WERI-Rb-1 (cell line): ENCODE data around the gene SNAPIN.

ENCODE experiments used
- DNase-seq: peaks from one replicate; pipeline ENCODE4 v3.0.0-alpha.2; 2020
- H3K27ac ChIP-seq: fragments of 250-450 bp; sonication (Bioruptor Pico); 2 replicates; pipeline ENCODE4 v1.5.1; 2020; ENCODE audit warnings: mild to moderate bottlenecking, moderate library complexity
- H3K27me3 ChIP-seq: fragments of 250-450 bp; sonication (Bioruptor Pico); 2 replicates; pipeline ENCODE4 v1.5.1; 2021; ENCODE audit warnings: mild to moderate bottlenecking, low read depth, moderate library complexity; ENCODE audit not compliant: insufficient read depth, severe bottlenecking
- H3K36me3 ChIP-seq: fragments of 250-450 bp; sonication (Bioruptor Pico); 2 replicates; pipeline ENCODE4 v1.5.1; 2020; ENCODE audit warnings: mild to moderate bottlenecking, moderate library complexity
- H3K4me3 ChIP-seq: 2 replicates; pipeline ENCODE4 v1.5.1; 2011; ENCODE audit warnings: low read depth, mild to moderate bottlenecking, control low read depth, low read length
- H3K9me3 ChIP-seq: fragments of 250-450 bp; sonication (Bioruptor Pico); 2 replicates; pipeline ENCODE4 v1.5.1; 2021; ENCODE audit warnings: mild to moderate bottlenecking, moderate library complexity; ENCODE audit not compliant: severe bottlenecking
- TF ChIP-seq, protein P1 (sequence below): IDR thresholded peaks from 2 replicates; pipeline ENCODE4 v1.5.1; 2011; ENCODE audit warnings: low read depth, mild to moderate bottlenecking, control low read depth, inconsistent platforms, low read length

Gene SNAPIN

DNA sequence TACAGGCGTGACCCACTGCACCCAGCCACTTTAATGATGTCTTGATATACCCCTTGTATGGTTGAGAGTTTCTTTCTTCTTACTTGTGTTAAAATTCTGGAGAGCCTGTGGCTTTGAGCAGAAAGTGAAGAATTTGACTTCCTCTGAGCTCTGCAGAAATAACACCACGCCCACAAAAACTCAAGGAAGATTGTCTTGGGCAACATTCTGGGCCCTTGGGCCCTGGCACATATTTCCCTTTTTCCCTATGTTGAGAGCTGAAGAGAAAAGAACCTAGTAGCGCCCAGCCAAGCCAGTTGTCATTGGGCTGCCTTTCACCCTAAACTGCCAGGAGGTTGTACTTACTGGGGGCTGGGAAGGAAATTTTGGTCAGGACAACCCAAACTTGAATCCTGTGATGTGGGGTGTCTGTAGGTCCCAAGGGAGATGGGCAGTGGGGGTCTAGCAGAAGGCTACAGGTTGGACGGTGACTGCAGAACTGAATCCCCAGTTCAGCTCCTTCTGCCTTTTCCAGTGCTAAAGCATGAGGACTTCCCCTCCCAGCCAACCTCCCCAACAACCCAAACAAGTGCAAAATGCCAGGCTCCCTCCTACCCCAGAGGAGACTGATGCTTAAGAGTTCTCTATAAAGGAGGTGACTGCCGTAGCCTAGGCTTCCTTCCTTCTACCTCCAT is 11.7 kb upstream of the SNAPIN start:
- Histone ChIP-seq H3K36me3 (peaks cover 59% of the 10 kb centered on the region), H3K27ac (no peak overlapping the region), H3K27me3 (no peaks in the 10 kb centered on the region), H3K9me3 (peaks cover 2% of the 10 kb centered on the region), H3K4me3 (no peak overlapping the region)
- DNase-seq = no peak
- TF ChIP-seq, protein P1, sequence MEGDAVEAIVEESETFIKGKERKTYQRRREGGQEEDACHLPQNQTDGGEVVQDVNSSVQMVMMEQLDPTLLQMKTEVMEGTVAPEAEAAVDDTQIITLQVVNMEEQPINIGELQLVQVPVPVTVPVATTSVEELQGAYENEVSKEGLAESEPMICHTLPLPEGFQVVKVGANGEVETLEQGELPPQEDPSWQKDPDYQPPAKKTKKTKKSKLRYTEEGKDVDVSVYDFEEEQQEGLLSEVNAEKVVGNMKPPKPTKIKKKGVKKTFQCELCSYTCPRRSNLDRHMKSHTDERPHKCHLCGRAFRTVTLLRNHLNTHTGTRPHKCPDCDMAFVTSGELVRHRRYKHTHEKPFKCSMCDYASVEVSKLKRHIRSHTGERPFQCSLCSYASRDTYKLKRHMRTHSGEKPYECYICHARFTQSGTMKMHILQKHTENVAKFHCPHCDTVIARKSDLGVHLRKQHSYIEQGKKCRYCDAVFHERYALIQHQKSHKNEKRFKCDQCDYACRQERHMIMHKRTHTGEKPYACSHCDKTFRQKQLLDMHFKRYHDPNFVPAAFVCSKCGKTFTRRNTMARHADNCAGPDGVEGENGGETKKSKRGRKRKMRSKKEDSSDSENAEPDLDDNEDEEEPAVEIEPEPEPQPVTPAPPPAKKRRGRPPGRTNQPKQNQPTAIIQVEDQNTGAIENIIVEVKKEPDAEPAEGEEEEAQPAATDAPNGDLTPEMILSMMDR = no peak

- H3K9me3 ChIP-seq = peaks cover 2% of the 10 kb centered on the region
- H3K27me3 ChIP-seq = no peaks in the 10 kb centered on the region
- H3K27ac ChIP-seq = 0 out of 2 replicates have a peak overlapping the region, but pooled peaks have one; percentile 0
- H3K36me3 ChIP-seq = peaks cover 54% of the 10 kb centered on the region
- no peak overlapping the region for H3K4me3 ChIP-seq
- DNase-seq = peak; percentile 66
- TF ChIP-seq, protein P1 = no peak
Observed at GRCh38 chr1:153647346-153647714, 11.2 kb upstream of the SNAPIN start.

DNA sequence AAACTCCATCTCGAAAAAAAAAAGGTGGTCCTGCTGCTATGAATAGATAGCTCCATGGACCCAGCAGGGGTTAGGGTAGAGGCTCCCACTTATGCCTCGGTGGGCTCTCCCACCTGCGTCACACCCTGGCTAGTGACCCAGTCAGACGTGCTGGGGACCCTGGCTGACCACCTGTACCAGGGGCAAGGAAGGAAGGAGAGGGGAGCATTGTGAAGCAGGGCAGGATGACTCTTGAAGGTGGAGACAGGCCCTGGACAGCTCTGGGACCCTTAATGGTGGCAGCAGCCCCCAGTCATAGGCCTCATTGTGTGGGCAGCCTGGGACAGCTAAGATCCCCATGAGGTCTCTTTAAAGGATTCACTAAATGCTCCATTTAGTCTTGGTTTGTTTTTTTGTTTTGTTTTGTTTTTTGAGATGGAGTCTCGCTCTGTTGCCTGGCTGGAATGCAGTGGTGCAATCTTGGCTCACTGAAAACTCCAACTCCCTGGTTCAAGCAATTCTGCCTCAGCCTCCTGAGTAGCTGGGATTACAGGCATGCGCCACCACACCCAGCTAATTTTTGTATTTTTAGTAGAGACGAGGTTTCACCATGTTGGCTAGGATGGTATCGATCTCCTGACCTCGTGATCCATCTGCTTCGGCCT is 10.4 kb upstream of the SNAPIN start:
- TF ChIP-seq, protein P1 = no peak
- peaks cover 2% of the 10 kb centered on the region for H3K9me3 ChIP-seq
- peaks cover 46% of the 10 kb centered on the region for H3K36me3 ChIP-seq
- no peak for DNase-seq
- no peak overlapping the region for H3K27ac ChIP-seq
- no peak overlapping the region for H3K4me3 ChIP-seq
- H3K27me3 ChIP-seq = no peaks in the 10 kb centered on the region

DNA sequence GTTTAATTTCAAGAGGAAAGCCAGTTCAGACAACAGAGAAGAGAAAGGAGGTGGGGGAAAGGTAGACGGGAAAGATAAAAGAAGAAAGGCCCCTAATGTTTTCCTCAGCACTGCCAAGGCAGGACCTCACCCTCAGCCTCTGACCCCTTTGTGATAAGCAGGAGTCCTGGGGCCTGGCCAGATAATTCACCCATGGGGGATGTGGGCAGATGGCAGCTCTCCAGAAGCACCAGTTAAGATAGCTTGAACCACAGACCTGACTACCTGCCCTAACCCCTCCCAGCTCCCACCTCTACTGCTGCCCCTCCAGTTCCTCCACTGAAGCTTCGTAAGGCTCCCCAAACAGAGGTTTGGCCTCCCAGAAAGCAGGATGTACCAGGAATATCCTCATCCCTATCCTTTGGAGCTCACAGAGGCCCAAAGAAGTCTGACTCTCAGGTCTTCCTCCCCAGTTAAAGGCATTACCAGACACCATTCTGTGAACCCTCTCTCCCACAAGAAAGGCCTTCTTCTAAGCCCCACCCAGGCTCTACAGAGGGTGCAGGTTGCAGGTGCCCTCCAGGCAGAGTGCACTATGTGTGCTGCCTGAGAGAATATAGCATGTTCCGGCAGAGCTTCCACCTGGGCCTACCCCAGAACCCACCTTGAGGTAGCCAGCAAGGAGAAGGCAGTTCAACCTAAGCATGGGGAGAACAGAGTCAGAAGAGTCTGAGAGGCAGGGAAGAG is 9.2 kb upstream of the SNAPIN start:
- TF ChIP-seq, protein P1 = no peak
- DNase-seq = peak; percentile 60
- H3K4me3 ChIP-seq = no peak overlapping the region
- H3K27ac ChIP-seq = 0 out of 2 replicates have a peak overlapping the region, but pooled peaks have one; percentile 0
- H3K36me3 ChIP-seq = peaks cover 34% of the 10 kb centered on the region
- H3K27me3 ChIP-seq = no peaks in the 10 kb centered on the region
- peaks cover 2% of the 10 kb centered on the region for H3K9me3 ChIP-seq

DNA sequence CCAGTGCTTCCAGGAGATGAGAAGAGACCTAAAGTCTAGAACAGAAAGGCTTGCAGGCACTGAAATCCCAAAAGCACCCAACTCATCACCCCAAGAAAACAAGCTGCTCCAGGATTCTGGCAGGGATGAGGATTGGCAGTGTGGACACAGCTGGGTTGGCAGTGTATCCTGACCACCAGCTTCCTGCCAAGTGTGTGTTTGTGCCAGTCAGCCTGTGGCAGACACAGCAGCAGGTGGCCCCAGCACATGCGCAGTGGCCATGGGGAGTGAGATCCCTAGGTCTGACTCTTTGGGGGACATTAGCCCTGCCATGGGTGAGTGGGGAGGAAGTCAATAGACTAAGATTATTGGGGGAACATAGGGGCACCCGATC is 8.7 kb upstream of the SNAPIN start:
- TF ChIP-seq, protein P1 = no peak
- Histone ChIP-seq H3K4me3 (no peak overlapping the region), H3K9me3 (peaks cover 2% of the 10 kb centered on the region), H3K27me3 (no peaks in the 10 kb centered on the region), H3K27ac (no peak overlapping the region), H3K36me3 (peaks cover 29% of the 10 kb centered on the region)
- no peak for DNase-seq
